Loucy (cell line): Measurements from ENCODE around the gene INKA1.
A peak's percentile ranks its signal among the peaks of the same experiment; 100 is the strongest.
"Not testable (repeated sequence)": the region's sequence is repeated elsewhere in the genome, so short reads cannot be mapped to it uniquely, and the experiment has no call there.

Source experiments
- H2AFZ ChIP-seq: fragments of 200-600 bp; sonication (generic); 2 replicates; pipeline ENCODE4 v1.6.0; 2016; ENCODE audit warnings: antibody characterized with exemption, mild to moderate bottlenecking, low read length, moderate library complexity
- H3F3A ChIP-seq: fragments of 200-600 bp; 2 replicates; pipeline ENCODE4 v1.6.0; 2016; ENCODE audit warnings: antibody characterized with exemption, low read depth, mild to moderate bottlenecking
- H3K27me3 ChIP-seq: fragments of 200-600 bp; sonication (generic); 2 replicates; pipeline ENCODE4 v1.6.1; 2014; ENCODE audit warnings: low read length, mild to moderate bottlenecking; ENCODE audit not compliant: insufficient read depth, poor library complexity, severe bottlenecking
- H3K36me3 ChIP-seq: fragments of 200-600 bp; sonication (generic); 2 replicates; pipeline ENCODE4 v1.6.1; 2016; ENCODE audit warnings: low read length; ENCODE audit not compliant: insufficient read depth
- H3K4me1 ChIP-seq: fragments of 200-600 bp; sonication (generic); 2 replicates; pipeline ENCODE4 v1.5.1; 2014; ENCODE audit warnings: low read length, mild to moderate bottlenecking; ENCODE audit not compliant: insufficient read depth, poor library complexity, severe bottlenecking
- H3K4me2 ChIP-seq: fragments of 200-600 bp; sonication (generic); 2 replicates; pipeline ENCODE4 v1.6.0; 2014; ENCODE audit warnings: antibody characterized with exemption, low read length, low read depth, mild to moderate bottlenecking; ENCODE audit not compliant: poor library complexity, severe bottlenecking
- H3K4me3 ChIP-seq: fragments of 200-600 bp; sonication (generic); 2 replicates; pipeline ENCODE4 v1.5.1; 2014; ENCODE audit warnings: low read length, mild to moderate bottlenecking, mixed read lengths; ENCODE audit not compliant: poor library complexity, severe bottlenecking
- H3K79me2 ChIP-seq: fragments of 200-600 bp; sonication (generic); 2 replicates; pipeline ENCODE4 v1.6.1; 2014; ENCODE audit warnings: low read length; ENCODE audit not compliant: insufficient read depth
- H3K9ac ChIP-seq: fragments of 200-600 bp; sonication (generic); 2 replicates; pipeline ENCODE4 v1.6.0; 2014; ENCODE audit warnings: mild to moderate bottlenecking, low read depth, low read length, moderate library complexity; ENCODE audit not compliant: poor library complexity, severe bottlenecking
- H3K9me2 ChIP-seq: fragments of 200-600 bp; sonication (generic); replicated peaks from 2 replicates; pipeline ENCODE4 v1.6.1; 2016; ENCODE audit warnings: low read depth, low read length, mixed read lengths
- H3K9me3 ChIP-seq: fragments of 200-600 bp; sonication (generic); 2 replicates; pipeline ENCODE4 v1.6.1; 2014; ENCODE audit warnings: mild to moderate bottlenecking, antibody characterized with exemption, low read length, low read depth; ENCODE audit not compliant: insufficient read depth
- H4K20me1 ChIP-seq: fragments of 200-600 bp; sonication (generic); 2 replicates; pipeline ENCODE4 v1.6.0; 2014; ENCODE audit warnings: antibody characterized with exemption, low read length, mild to moderate bottlenecking; ENCODE audit not compliant: insufficient read depth, poor library complexity, severe bottlenecking
- CTCF ChIP-seq: fragments of 200-600 bp; sonication (generic); conservative IDR thresholded peaks from 2 replicates; pipeline ENCODE4 v1.5.1; 2014; ENCODE audit warnings: mild to moderate bottlenecking, antibody characterized with exemption, low read length
- EZH2phosphoT487 ChIP-seq: fragments of 200-600 bp; IDR thresholded peaks from 2 replicates; pipeline ENCODE4 v1.6.1; 2018; ENCODE audit warnings: antibody characterized with exemption, mild to moderate bottlenecking, moderate library complexity, borderline replicate concordance

The INKA1 gene

GRCh38 chr3:49781415-49782199 lies 21.5 kb upstream of the INKA1 start:
- Histone ChIP-seq H3K27me3 (no peaks in the 10 kb centered on the region), H3K79me2 (peaks cover 82% of the 10 kb centered on the region), H3K4me1 (peaks cover 37% of the 10 kb centered on the region), H3K9ac (no peak overlapping the region), H3K9me3 (no peaks in the 10 kb centered on the region), H2AFZ (no peak overlapping the region), H4K20me1 (no peaks in the 10 kb centered on the region), H3K36me3 (no peaks in the 10 kb centered on the region), H3K4me2 (peak overlapping the region; percentile 63), H3F3A (no peaks in the 10 kb centered on the region), H3K9me2 (no peaks in the 10 kb centered on the region), H3K4me3 (no peak overlapping the region)
- no peak for TF ChIP-seq EZH2phosphoT487
- TF ChIP-seq CTCF: no peak

GRCh38 chr3:49782277-49782676 lies 20.8 kb upstream of the INKA1 start:
- H3K9ac ChIP-seq, H3K27me3 ChIP-seq, H3K4me2 ChIP-seq, H3F3A ChIP-seq, H3K4me3 ChIP-seq, H2AFZ ChIP-seq, H3K36me3 ChIP-seq, H4K20me1 ChIP-seq, H3K9me2 ChIP-seq, H3K9me3 ChIP-seq: not testable (repeated sequence)
- peaks cover 44% of the 10 kb centered on the region for H3K4me1 ChIP-seq
- H3K79me2 ChIP-seq: peaks cover 82% of the 10 kb centered on the region

GRCh38 chr3:49785565-49786356 lies 17.3 kb upstream of the INKA1 start:
- H3K4me2 ChIP-seq: peak overlapping the region; percentile 89
- H3F3A ChIP-seq: no peaks in the 10 kb centered on the region
- no peaks in the 10 kb centered on the region for H3K9me3 ChIP-seq
- H3K9me2 ChIP-seq: no peaks in the 10 kb centered on the region
- H4K20me1 ChIP-seq: no peaks in the 10 kb centered on the region
- peaks cover 44% of the 10 kb centered on the region for H3K4me1 ChIP-seq
- peak overlapping the region; percentile 80 for H3K9ac ChIP-seq
- peak overlapping the region; percentile 59 for H2AFZ ChIP-seq
- no peaks in the 10 kb centered on the region for H3K36me3 ChIP-seq
- H3K4me3 ChIP-seq: peak overlapping the region; percentile 88
- H3K79me2 ChIP-seq: peaks cover 57% of the 10 kb centered on the region
- no peak for TF ChIP-seq EZH2phosphoT487
- no peak for TF ChIP-seq CTCF
- no peaks in the 10 kb centered on the region for H3K27me3 ChIP-seq
